K562 (cell line): ENCODE results near the gene KCTD21. TPM values are rescaled to one million over a fixed set of nuclear protein-coding genes. Genes with fewer than 3 reads are reported as not detected.

Source experiments
- ESRRA ChIP-seq: fragments of 450-650 bp; IDR thresholded peaks from 2 replicates; pipeline ENCODE4 v1.6.1; 2014; ENCODE audit warnings: low read depth, mild to moderate bottlenecking, moderate library complexity, borderline replicate concordance
- ETV6 ChIP-seq, 3 experiments: fragments of 150-350 bp in 1 of 3; sonication (generic) in 1 of 3; formaldehyde crosslinking in 1 of 3; IDR thresholded peaks; 2 replicates each; pipeline versions ENCODE4 v1.6.1 to v1.8.0; 2014 to 2022; ENCODE audit warnings: borderline replicate concordance in 2 of 3, low read depth in 2 of 3, antibody characterized with exemption in 1 of 3, low read length in 1 of 3, mild to moderate bottlenecking in 1 of 3, missing genetic modification reagents in 1 of 3
- LCOR ChIP-seq: sonication (generic); formaldehyde crosslinking; IDR thresholded peaks from 2 replicates; pipeline ENCODE4 v1.8.0; 2022; ENCODE audit warnings: mild to moderate bottlenecking, missing genetic modification reagents
- MED1 ChIP-seq: sonication (generic); formaldehyde crosslinking; IDR thresholded peaks from 2 replicates; pipeline ENCODE4 v1.8.1; 2023; ENCODE audit warnings: missing genetic modification reagents, borderline replicate concordance
- MTF1 ChIP-seq: fragments of 250-450 bp; sonication (Bioruptor Pico); IDR thresholded peaks from 2 replicates; pipeline ENCODE4 v1.9.0; 2021; ENCODE audit warnings: moderate library complexity, mild to moderate bottlenecking, inconsistent platforms, borderline replicate concordance
- NELFE ChIP-seq: IDR thresholded peaks from 2 replicates; pipeline ENCODE4 v1.6.1; 2011; ENCODE audit warnings: mild to moderate bottlenecking; ENCODE audit not compliant: insufficient read depth, insufficient read length
- NKRF ChIP-seq: fragments of 450-650 bp; IDR thresholded peaks from 2 replicates; pipeline ENCODE4 v1.6.1; 2016; ENCODE audit warnings: borderline replicate concordance
- RFX1 ChIP-seq: fragments of 450-650 bp; IDR thresholded peaks from 2 replicates; pipeline ENCODE4 v1.6.1; 2016; ENCODE audit warnings: mild to moderate bottlenecking, moderate library complexity
- RFX7 ChIP-seq: fragments of 250-450 bp; sonication (Bioruptor Pico); IDR thresholded peaks from 2 replicates; pipeline ENCODE4 v1.5.1; 2021; ENCODE audit warnings: mild to moderate bottlenecking
- SIX5 ChIP-seq, 2 experiments: IDR thresholded peaks; 2 replicates each; pipeline ENCODE4 v1.6.1; 2011; ENCODE audit warnings: low read length in 2 of 2, borderline replicate concordance in 1 of 2, low read depth in 1 of 2, mild to moderate bottlenecking in 1 of 2, moderate library complexity in 1 of 2; ENCODE audit not compliant: insufficient read depth in 1 of 2
- SMARCB1 ChIP-seq: IDR thresholded peaks from 2 replicates; pipeline ENCODE4 v1.6.1; 2011; ENCODE audit warnings: improper control_type of control experiment, low read depth; ENCODE audit not compliant: insufficient read length
- SRSF3 ChIP-seq: fragments of 200-400 bp; formaldehyde crosslinking; IDR thresholded peaks from 2 replicates; pipeline ENCODE4 v1.6.1; 2016; ENCODE audit warnings: mild to moderate bottlenecking, low read length, moderate library complexity; ENCODE audit not compliant: insufficient read depth
- ZNF695 ChIP-seq: fragments of 450-650 bp; formaldehyde crosslinking; IDR thresholded peaks from 2 replicates; pipeline ENCODE4 v1.4.0; 2020; ENCODE audit warnings: mild to moderate bottlenecking, moderate library complexity
- polyA plus RNA-seq, 8 experiments: library from polyadenylated mRNA; depleted of rRNA in 4 of 8; stranded (reverse) in 5 of 8; unstranded in 3 of 8; fragments of >200 nt; fragmentation: Nextera tagmentation in 2 of 8; fragmentation: Illumina TruSeq in 1 of 8; extraction: Ambion mirVana in 2 of 8; extraction: Trizol in 1 of 8; gene quantifications; 2 replicates each; pipeline versions ENCODE4 v1.2.1 to v1.2.3, GENCODE V29; 2011 to 2014; ENCODE audit warnings: inconsistent platforms in 1 of 8, missing spikeins in 1 of 8
- total RNA-seq, 7 experiments: library from RNA; depleted of rRNA in 6 of 7; stranded (reverse); fragments of >200 nt in 6 of 7; fragmentation: Illumina TruSeq in 2 of 7; extraction: Trizol in 2 of 7; gene quantifications; 2 replicates each; pipeline versions ENCODE4 v1.2.1 to v1.2.3, GENCODE V29; 2011 to 2021; ENCODE audit warnings: low replicate concordance in 1 of 7
- TF ChIP-seq, protein P1 (sequence below): fragments of 450-650 bp; IDR thresholded peaks from one replicate; pipeline ENCODE4 v1.6.1; 2018; ENCODE audit warnings: mild to moderate bottlenecking, moderate library complexity; ENCODE audit not compliant: partially characterized antibody
- TF ChIP-seq, protein P2 (sequence below), 2 experiments: fragments of 450-650 bp; IDR thresholded peaks; 2 replicates each; pipeline ENCODE4 v1.6.1; 2018; ENCODE audit warnings: mild to moderate bottlenecking in 2 of 2, low read depth in 1 of 2; ENCODE audit not compliant: partially characterized antibody in 2 of 2
- TF ChIP-seq, protein P3 (sequence below): conservative IDR thresholded peaks from 2 replicates; pipeline ENCODE4 v1.6.1; 2011; ENCODE audit warnings: low read depth, mild to moderate bottlenecking, low read length; ENCODE audit not compliant: control insufficient read depth

Gene KCTD21
- total and polyA plus RNA-seq, 9 of the 15 experiments (the other 6 are each of a cell fraction or from before 2014, with no cell fraction given), result 0.34 to 5.4 (median 1.9) TPM

- TF ChIP-seq RFX7 (no peak), ESRRA (peak; percentile 46; the same call in 1 of the 2 replicates), MTF1 (CRISPR knock-in tag) (no peak), SMARCB1 (no peak), NELFE (no peak), RFX1 (no peak), LCOR (peak; percentile 89; the same call in 1 of the 2 replicates), NKRF (peak; percentile 95), SRSF3 (no peak), MED1 (CRISPR knock-in tag) (no peak), ETV6 (IDR thresholded peaks at IDR 0.05; ENCODE audit: borderline replicate concordance in 1 of 2, low read depth in 2 of 2, low read length in 1 of 2) (no peak), ETV6 (CRISPR knock-in tag; IDR thresholded peaks at IDR 0.05; ENCODE audit: borderline replicate concordance) (0 out of 2 replicates have a peak, but pooled peaks have one; percentile 33), ZNF695 (CRISPR knock-in tag) (no peak), SIX5 (IDR thresholded peaks at IDR 0.05; ENCODE audit: borderline replicate concordance in 1 of 2, insufficient read depth in 1 of 2, low read depth in 1 of 2, low read length in 2 of 2) (peak in 1 of 2 experiments; percentile 57; a peak in 3 of 4 replicates)
- TF ChIP-seq, protein P1, sequence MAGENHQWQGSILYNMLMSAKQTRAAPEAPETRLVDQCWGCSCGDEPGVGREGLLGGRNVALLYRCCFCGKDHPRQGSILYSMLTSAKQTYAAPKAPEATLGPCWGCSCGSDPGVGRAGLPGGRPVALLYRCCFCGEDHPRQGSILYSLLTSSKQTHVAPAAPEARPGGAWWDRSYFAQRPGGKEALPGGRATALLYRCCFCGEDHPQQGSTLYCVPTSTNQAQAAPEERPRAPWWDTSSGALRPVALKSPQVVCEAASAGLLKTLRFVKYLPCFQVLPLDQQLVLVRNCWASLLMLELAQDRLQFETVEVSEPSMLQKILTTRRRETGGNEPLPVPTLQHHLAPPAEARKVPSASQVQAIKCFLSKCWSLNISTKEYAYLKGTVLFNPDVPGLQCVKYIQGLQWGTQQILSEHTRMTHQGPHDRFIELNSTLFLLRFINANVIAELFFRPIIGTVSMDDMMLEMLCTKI, result no peak
- TF ChIP-seq, protein P2, sequence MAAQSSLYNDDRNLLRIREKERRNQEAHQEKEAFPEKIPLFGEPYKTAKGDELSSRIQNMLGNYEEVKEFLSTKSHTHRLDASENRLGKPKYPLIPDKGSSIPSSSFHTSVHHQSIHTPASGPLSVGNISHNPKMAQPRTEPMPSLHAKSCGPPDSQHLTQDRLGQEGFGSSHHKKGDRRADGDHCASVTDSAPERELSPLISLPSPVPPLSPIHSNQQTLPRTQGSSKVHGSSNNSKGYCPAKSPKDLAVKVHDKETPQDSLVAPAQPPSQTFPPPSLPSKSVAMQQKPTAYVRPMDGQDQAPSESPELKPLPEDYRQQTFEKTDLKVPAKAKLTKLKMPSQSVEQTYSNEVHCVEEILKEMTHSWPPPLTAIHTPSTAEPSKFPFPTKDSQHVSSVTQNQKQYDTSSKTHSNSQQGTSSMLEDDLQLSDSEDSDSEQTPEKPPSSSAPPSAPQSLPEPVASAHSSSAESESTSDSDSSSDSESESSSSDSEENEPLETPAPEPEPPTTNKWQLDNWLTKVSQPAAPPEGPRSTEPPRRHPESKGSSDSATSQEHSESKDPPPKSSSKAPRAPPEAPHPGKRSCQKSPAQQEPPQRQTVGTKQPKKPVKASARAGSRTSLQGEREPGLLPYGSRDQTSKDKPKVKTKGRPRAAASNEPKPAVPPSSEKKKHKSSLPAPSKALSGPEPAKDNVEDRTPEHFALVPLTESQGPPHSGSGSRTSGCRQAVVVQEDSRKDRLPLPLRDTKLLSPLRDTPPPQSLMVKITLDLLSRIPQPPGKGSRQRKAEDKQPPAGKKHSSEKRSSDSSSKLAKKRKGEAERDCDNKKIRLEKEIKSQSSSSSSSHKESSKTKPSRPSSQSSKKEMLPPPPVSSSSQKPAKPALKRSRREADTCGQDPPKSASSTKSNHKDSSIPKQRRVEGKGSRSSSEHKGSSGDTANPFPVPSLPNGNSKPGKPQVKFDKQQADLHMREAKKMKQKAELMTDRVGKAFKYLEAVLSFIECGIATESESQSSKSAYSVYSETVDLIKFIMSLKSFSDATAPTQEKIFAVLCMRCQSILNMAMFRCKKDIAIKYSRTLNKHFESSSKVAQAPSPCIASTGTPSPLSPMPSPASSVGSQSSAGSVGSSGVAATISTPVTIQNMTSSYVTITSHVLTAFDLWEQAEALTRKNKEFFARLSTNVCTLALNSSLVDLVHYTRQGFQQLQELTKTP (IDR thresholded peaks at IDR 0.05; ENCODE audit: low read depth in 1 of 2, partially characterized antibody in 2 of 2), result no peak
- TF ChIP-seq, protein P3, sequence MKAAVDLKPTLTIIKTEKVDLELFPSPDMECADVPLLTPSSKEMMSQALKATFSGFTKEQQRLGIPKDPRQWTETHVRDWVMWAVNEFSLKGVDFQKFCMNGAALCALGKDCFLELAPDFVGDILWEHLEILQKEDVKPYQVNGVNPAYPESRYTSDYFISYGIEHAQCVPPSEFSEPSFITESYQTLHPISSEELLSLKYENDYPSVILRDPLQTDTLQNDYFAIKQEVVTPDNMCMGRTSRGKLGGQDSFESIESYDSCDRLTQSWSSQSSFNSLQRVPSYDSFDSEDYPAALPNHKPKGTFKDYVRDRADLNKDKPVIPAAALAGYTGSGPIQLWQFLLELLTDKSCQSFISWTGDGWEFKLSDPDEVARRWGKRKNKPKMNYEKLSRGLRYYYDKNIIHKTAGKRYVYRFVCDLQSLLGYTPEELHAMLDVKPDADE, result peak; percentile 88; the same call in 1 of the 2 replicates
These were observed 48.7 kb downstream of the KCTD21 start, which contains the start of gene ALG8 (continued) for GRCh38 chr11:78139422-78140391.
